ENCODE measurements around the gene TYRP1.

TYRP1 gene

GRCh38 chr9:12732971-12733370, 39.8 kb downstream of the TYRP1 start:
- no peak for DNase-seq (ENCODE audit: low read depth)

GRCh38 chr9:12735665-12736064, 42.5 kb downstream of the TYRP1 start:
- no peak for DNase-seq (ENCODE audit: low read depth)

- DNase-seq (ENCODE audit: low read depth), result no peak
Observed at GRCh38 chr9:12737871-12738270, 44.7 kb downstream of the TYRP1 start.

GRCh38 chr9:12739014-12739652, 45.9 kb downstream of the TYRP1 start:
- no peak for DNase-seq (ENCODE audit: low read depth)

GRCh38 chr9:12740845-12741244, 47.7 kb downstream of the TYRP1 start:
- DNase-seq (ENCODE audit: low read depth), result no peak

GRCh38 chr9:12748016-12748415, 54.8 kb downstream of the TYRP1 start:
- DNase-seq (ENCODE audit: low read depth), result no peak

- DNase-seq (ENCODE audit: low read depth), result no peak
Observed at GRCh38 chr9:12748954-12749353, 55.8 kb downstream of the TYRP1 start.

- DNase-seq (ENCODE audit: low read depth), result no peak
Observed at GRCh38 chr9:12753931-12754330, 60.7 kb downstream of the TYRP1 start.

- no peak for DNase-seq (ENCODE audit: low read depth)
Observed at GRCh38 chr9:12759761-12760160, 66.6 kb downstream of the TYRP1 start.

All from HS-27A (cell line).